WTC11 (cell line): ENCODE results near the gene TAS2R42. TPM values are rescaled to one million over a fixed set of nuclear protein-coding genes. Genes with fewer than 3 reads are reported as not detected.

Experiments
- ATAC-seq: fragments of 200-7000 bp; cut with Tn5 transposase; 2 replicates; pipeline ENCODE4 v1.10.0; 2021; ENCODE audit warnings: mild to moderate bottlenecking, moderate library complexity
- CTCF ChIA-PET: fragments of 300-600 bp; sonication (Branson Sonifier 250); formaldehyde crosslinking; loops from one replicate; lab custom pipeline; 2021; ENCODE audit warnings: antibody characterized with exemption; lab: Charles Lee
- POLR2A ChIA-PET: fragments of 350-600 bp; sonication (Branson Sonifier 250); formaldehyde crosslinking; loops from one replicate; lab custom pipeline; 2021; ENCODE audit warnings: antibody characterized with exemption; lab: Charles Lee
- DNase-seq: peaks from one replicate; pipeline ENCODE4 v3.0.0; 2021; ENCODE audit warnings: low spot score
- H3K27ac Mint-ChIP-seq: 2 replicates; pipeline ENCODE4 v1.8.0; 2021; ENCODE audit warnings: mixed read lengths
- H3K27me3 Mint-ChIP-seq: 2 replicates; pipeline ENCODE4 v1.8.0; 2021; ENCODE audit warnings: low read depth, mild to moderate bottlenecking, moderate library complexity, mixed read lengths
- H3K36me3 Mint-ChIP-seq: 2 replicates; pipeline ENCODE4 v1.8.0; 2021; ENCODE audit warnings: mixed read lengths
- H3K4me1 Mint-ChIP-seq: 2 replicates; pipeline ENCODE4 v1.8.0; 2022; ENCODE audit warnings: mixed read lengths
- H3K4me3 Mint-ChIP-seq: 2 replicates; pipeline ENCODE4 v1.8.0; 2021; ENCODE audit warnings: mild to moderate bottlenecking, moderate library complexity, mixed read lengths
- H3K9me3 Mint-ChIP-seq: 2 replicates; pipeline ENCODE4 v1.8.0; 2021; ENCODE audit warnings: mixed read lengths
- HMGA2 ChIP-seq: fragments of 250-450 bp; sonication (Bioruptor Pico); IDR thresholded peaks from 2 replicates; pipeline ENCODE4 v1.4.0; 2021; ENCODE audit warnings: mild to moderate bottlenecking, moderate library complexity
- JAZF1 ChIP-seq: fragments of 250-450 bp; sonication (Bioruptor Pico); IDR thresholded peaks from 2 replicates; pipeline ENCODE4 v1.9.0; 2021; ENCODE audit warnings: moderate library complexity, mild to moderate bottlenecking, inconsistent platforms
- NR3C1 ChIP-seq: sonication (generic); formaldehyde crosslinking; conservative IDR thresholded peaks from 2 replicates; pipeline ENCODE4 v1.8.1; 2023; ENCODE audit warnings: low read depth, mild to moderate bottlenecking, missing genetic modification reagents
- SMAD4 ChIP-seq: sonication (generic); formaldehyde crosslinking; IDR thresholded peaks from 2 replicates; pipeline ENCODE4 v1.8.0; 2022; ENCODE audit warnings: mild to moderate bottlenecking, missing genetic modification reagents
- ZNF232 ChIP-seq: sonication (generic); formaldehyde crosslinking; IDR thresholded peaks from 2 replicates; pipeline ENCODE4 v1.8.0; 2022; ENCODE audit warnings: mild to moderate bottlenecking, missing genetic modification reagents
- ZNF317 ChIP-seq: sonication (generic); formaldehyde crosslinking; IDR thresholded peaks from 2 replicates; pipeline ENCODE4 v1.8.1; 2023; ENCODE audit warnings: low read depth, mild to moderate bottlenecking, moderate library complexity, missing genetic modification reagents, borderline replicate concordance
- ZNF671 ChIP-seq: fragments of 250-450 bp; sonication (Bioruptor Pico); IDR thresholded peaks from 2 replicates; pipeline ENCODE4 v1.8.0; 2021; ENCODE audit warnings: mild to moderate bottlenecking
- total RNA-seq: library from RNA; stranded (reverse); gene quantifications from 3 replicates; pipeline ENCODE4 v1.2.3, GENCODE V29; 2021
- TF ChIP-seq, protein P1 (sequence below): sonication (generic); formaldehyde crosslinking; IDR thresholded peaks from 2 replicates; pipeline ENCODE4 v1.8.0; 2022; ENCODE audit warnings: mild to moderate bottlenecking, missing genetic modification reagents
- TF ChIP-seq, protein P2 (sequence below): sonication (generic); formaldehyde crosslinking; IDR thresholded peaks from 2 replicates; pipeline ENCODE4 v1.8.0; 2023; ENCODE audit warnings: mild to moderate bottlenecking, missing genetic modification reagents
- TF ChIP-seq, protein P3 (sequence below): sonication (generic); formaldehyde crosslinking; conservative IDR thresholded peaks from 2 replicates; pipeline ENCODE4 v1.8.1; 2023; ENCODE audit warnings: mild to moderate bottlenecking, low read depth, missing genetic modification reagents, moderate library complexity
- TF ChIP-seq, protein P4 (sequence below): fragments of 250-450 bp; sonication (Bioruptor Pico); IDR thresholded peaks from 2 replicates; pipeline ENCODE4 v1.9.0; 2021; ENCODE audit warnings: mild to moderate bottlenecking
- TF ChIP-seq, protein P5 (sequence below): fragments of 250-450 bp; sonication (Bioruptor Pico); IDR thresholded peaks from 2 replicates; pipeline ENCODE4 v1.9.0; 2021; ENCODE audit warnings: moderate library complexity, mild to moderate bottlenecking, inconsistent platforms, borderline replicate concordance
- TF ChIP-seq, protein P6 (sequence below): sonication (generic); formaldehyde crosslinking; IDR thresholded peaks from 2 replicates; pipeline ENCODE4 v1.8.1; 2023; ENCODE audit warnings: mild to moderate bottlenecking, missing genetic modification reagents
- TF ChIP-seq, protein P7 (sequence below): fragments of 250-450 bp; sonication (Bioruptor Pico); conservative IDR thresholded peaks from 2 replicates; pipeline ENCODE4 v1.9.0; 2021; ENCODE audit warnings: mild to moderate bottlenecking
- TF ChIP-seq, protein P8 (sequence below): sonication (generic); formaldehyde crosslinking; IDR thresholded peaks from 2 replicates; pipeline ENCODE4 v1.8.0; 2022; ENCODE audit warnings: missing genetic modification reagents

Gene TAS2R42
- total RNA-seq, 1 experiment from 2014 or later: not detected

DNA sequence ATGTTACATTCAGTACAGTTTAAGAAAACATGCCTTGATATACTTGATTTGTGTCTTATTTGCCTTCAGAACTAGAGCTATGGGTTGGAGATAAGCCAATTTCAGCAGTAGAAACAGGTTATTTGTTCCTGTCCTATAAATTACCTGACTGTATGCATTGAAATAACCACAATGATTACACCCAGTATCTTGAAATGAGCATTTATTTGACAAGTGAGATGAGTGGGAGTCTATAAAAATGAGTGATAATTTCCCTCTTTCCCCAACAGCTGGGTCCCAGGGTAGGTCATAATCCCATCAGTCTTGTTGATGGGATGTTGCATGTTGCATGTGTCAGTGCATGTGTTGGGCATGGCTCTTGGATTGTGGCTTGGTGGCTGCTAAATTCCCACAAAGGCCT, 3.7 kb downstream of the TAS2R42 start (continued):
- TF ChIP-seq, protein P1, sequence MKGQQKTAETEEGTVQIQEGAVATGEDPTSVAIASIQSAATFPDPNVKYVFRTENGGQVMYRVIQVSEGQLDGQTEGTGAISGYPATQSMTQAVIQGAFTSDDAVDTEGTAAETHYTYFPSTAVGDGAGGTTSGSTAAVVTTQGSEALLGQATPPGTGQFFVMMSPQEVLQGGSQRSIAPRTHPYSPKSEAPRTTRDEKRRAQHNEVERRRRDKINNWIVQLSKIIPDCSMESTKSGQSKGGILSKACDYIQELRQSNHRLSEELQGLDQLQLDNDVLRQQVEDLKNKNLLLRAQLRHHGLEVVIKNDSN (CRISPR knock-in tag): no peak
- TF ChIP-seq, protein P2, sequence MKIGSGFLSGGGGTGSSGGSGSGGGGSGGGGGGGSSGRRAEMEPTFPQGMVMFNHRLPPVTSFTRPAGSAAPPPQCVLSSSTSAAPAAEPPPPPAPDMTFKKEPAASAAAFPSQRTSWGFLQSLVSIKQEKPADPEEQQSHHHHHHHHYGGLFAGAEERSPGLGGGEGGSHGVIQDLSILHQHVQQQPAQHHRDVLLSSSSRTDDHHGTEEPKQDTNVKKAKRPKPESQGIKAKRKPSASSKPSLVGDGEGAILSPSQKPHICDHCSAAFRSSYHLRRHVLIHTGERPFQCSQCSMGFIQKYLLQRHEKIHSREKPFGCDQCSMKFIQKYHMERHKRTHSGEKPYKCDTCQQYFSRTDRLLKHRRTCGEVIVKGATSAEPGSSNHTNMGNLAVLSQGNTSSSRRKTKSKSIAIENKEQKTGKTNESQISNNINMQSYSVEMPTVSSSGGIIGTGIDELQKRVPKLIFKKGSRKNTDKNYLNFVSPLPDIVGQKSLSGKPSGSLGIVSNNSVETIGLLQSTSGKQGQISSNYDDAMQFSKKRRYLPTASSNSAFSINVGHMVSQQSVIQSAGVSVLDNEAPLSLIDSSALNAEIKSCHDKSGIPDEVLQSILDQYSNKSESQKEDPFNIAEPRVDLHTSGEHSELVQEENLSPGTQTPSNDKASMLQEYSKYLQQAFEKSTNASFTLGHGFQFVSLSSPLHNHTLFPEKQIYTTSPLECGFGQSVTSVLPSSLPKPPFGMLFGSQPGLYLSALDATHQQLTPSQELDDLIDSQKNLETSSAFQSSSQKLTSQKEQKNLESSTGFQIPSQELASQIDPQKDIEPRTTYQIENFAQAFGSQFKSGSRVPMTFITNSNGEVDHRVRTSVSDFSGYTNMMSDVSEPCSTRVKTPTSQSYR (CRISPR knock-in tag): no peak
- TF ChIP-seq, protein P3, sequence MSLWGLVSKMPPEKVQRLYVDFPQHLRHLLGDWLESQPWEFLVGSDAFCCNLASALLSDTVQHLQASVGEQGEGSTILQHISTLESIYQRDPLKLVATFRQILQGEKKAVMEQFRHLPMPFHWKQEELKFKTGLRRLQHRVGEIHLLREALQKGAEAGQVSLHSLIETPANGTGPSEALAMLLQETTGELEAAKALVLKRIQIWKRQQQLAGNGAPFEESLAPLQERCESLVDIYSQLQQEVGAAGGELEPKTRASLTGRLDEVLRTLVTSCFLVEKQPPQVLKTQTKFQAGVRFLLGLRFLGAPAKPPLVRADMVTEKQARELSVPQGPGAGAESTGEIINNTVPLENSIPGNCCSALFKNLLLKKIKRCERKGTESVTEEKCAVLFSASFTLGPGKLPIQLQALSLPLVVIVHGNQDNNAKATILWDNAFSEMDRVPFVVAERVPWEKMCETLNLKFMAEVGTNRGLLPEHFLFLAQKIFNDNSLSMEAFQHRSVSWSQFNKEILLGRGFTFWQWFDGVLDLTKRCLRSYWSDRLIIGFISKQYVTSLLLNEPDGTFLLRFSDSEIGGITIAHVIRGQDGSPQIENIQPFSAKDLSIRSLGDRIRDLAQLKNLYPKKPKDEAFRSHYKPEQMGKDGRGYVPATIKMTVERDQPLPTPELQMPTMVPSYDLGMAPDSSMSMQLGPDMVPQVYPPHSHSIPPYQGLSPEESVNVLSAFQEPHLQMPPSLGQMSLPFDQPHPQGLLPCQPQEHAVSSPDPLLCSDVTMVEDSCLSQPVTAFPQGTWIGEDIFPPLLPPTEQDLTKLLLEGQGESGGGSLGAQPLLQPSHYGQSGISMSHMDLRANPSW: no peak
- TF ChIP-seq, protein P4, sequence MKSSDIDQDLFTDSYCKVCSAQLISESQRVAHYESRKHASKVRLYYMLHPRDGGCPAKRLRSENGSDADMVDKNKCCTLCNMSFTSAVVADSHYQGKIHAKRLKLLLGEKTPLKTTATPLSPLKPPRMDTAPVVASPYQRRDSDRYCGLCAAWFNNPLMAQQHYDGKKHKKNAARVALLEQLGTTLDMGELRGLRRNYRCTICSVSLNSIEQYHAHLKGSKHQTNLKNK (CRISPR knock-in tag): no peak
- no peak for TF ChIP-seq ZNF232 (CRISPR knock-in tag)

DNA sequence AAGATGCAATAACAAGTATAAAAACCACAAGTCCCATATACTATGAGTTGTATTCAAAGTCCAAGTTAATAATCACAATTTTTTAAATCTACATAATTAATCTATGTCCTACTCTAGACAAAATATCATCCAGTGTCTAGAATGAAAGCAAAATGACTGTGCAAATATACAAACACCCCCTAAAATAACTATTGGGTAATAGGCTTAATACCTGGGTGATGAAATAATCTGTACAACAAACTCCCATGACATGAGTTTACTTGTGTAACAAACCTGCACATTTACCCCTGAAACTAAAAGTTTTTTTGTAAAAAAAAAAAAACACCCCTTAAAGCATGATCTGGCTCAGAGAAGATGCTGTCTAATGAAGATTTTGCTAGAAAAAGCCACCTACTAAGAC, 4.2 kb downstream of the TAS2R42 start:
- Mint-ChIP-seq H3K4me1 (peaks cover 3% of the 10 kb centered on the region; the same call in 1 of the 2 replicates), H3K27ac (no peak overlapping the region), H3K27me3 (no peaks in the 10 kb centered on the region), H3K9me3 (no peaks in the 10 kb centered on the region), H3K4me3 (no peak overlapping the region), H3K36me3 (no peaks in the 10 kb centered on the region)
- DNase-seq (no peak), ATAC-seq (no peak)
- TF ChIP-seq, protein P5, sequence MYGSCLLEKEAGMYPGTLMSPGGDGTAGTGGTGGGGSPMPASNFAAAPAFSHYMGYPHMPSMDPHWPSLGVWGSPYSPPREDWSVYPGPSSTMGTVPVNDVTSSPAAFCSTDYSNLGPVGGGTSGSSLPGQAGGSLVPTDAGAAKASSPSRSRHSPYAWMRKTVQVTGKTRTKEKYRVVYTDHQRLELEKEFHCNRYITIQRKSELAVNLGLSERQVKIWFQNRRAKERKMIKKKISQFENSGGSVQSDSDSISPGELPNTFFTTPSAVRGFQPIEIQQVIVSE: no peak
- TF ChIP-seq, protein P2 (CRISPR knock-in tag): no peak
- TF ChIP-seq ZNF317 (CRISPR knock-in tag): no peak
- no peak for TF ChIP-seq ZNF671 (CRISPR knock-in tag)
- TF ChIP-seq, protein P6, sequence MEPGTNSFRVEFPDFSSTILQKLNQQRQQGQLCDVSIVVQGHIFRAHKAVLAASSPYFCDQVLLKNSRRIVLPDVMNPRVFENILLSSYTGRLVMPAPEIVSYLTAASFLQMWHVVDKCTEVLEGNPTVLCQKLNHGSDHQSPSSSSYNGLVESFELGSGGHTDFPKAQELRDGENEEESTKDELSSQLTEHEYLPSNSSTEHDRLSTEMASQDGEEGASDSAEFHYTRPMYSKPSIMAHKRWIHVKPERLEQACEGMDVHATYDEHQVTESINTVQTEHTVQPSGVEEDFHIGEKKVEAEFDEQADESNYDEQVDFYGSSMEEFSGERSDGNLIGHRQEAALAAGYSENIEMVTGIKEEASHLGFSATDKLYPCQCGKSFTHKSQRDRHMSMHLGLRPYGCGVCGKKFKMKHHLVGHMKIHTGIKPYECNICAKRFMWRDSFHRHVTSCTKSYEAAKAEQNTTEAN (CRISPR knock-in tag): no peak
- TF ChIP-seq, protein P7, sequence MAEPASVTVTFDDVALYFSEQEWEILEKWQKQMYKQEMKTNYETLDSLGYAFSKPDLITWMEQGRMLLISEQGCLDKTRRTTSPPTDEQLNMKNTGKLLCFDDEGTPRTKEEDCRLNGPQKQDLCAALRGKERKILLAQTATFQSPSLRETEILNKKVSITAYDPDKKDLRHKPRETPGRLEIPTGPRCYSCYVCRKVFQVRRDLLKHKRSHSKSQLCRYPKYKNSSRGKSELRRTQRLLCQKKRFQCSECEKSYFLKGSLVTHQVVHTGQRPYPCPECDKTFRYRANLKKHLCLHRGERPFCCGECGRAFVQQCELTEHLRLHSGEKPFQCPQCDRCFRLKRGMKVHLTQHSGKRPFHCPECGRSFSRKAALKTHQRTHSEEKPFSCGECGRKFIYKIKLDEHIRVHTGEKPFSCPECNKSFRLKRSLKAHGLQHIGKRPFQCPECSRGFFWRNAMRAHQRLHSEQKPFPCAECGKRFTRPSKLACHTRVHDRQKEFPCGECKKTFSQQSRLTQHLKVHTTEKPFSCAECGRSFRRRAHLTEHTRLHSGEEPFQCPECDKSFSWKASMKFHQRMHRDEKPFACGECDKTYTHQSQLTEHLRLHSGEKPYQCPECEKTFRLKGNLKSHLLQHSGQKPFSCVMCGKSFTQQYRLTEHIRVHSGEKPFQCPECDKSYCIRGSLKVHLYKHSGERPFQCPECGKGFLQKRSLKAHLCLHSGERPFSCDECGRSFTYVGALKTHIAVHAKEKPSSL (CRISPR knock-in tag): no peak
- TF ChIP-seq NR3C1 (CRISPR knock-in tag): no peak
- TF ChIP-seq, protein P8, sequence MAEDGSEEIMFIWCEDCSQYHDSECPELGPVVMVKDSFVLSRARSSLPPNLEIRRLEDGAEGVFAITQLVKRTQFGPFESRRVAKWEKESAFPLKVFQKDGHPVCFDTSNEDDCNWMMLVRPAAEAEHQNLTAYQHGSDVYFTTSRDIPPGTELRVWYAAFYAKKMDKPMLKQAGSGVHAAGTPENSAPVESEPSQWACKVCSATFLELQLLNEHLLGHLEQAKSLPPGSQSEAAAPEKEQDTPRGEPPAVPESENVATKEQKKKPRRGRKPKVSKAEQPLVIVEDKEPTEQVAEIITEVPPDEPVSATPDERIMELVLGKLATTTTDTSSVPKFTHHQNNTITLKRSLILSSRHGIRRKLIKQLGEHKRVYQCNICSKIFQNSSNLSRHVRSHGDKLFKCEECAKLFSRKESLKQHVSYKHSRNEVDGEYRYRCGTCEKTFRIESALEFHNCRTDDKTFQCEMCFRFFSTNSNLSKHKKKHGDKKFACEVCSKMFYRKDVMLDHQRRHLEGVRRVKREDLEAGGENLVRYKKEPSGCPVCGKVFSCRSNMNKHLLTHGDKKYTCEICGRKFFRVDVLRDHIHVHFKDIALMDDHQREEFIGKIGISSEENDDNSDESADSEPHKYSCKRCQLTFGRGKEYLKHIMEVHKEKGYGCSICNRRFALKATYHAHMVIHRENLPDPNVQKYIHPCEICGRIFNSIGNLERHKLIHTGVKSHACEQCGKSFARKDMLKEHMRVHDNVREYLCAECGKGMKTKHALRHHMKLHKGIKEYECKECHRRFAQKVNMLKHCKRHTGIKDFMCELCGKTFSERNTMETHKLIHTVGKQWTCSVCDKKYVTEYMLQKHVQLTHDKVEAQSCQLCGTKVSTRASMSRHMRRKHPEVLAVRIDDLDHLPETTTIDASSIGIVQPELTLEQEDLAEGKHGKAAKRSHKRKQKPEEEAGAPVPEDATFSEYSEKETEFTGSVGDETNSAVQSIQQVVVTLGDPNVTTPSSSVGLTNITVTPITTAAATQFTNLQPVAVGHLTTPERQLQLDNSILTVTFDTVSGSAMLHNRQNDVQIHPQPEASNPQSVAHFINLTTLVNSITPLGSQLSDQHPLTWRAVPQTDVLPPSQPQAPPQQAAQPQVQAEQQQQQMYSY (CRISPR knock-in tag): no peak
- TF ChIP-seq SMAD4 (CRISPR knock-in tag): no peak
- no peak for TF ChIP-seq JAZF1 (CRISPR knock-in tag)
- TF ChIP-seq HMGA2 (CRISPR knock-in tag): no peak
- ChIA-PET CTCF (interaction anchor here (0.7 kb wide), 1 partner anchor 113 kb away, joined by 3 read pairs; no protein-coding TSS in a partner anchor), POLR2A (no interaction called here)
